Chondrocyte (in vitro differentiated cells): ENCODE measurements around the gene COL18A1. TPM values are rescaled to one million over a fixed set of nuclear protein-coding genes. Genes with fewer than 3 reads are reported as not detected.
"Not testable (repeated sequence)": the region's sequence is repeated elsewhere in the genome, so short reads cannot be mapped to it uniquely, and the experiment has no call there.

Experiments used
- DNase-seq: peaks from one replicate; pipeline ENCODE4 v3.0.0; 2021; ENCODE audit warnings: mixed read lengths, low spot score
- H3K27ac Mint-ChIP-seq: one replicate; pipeline ENCODE4 v1.8.0; 2021; ENCODE audit warnings: mild to moderate bottlenecking, moderate library complexity, mixed read lengths; ENCODE audit not compliant: unreplicated experiment
- H3K27me3 Mint-ChIP-seq: 2 replicates; pipeline ENCODE4 v1.8.0; 2021; ENCODE audit warnings: low read depth, mixed read lengths
- H3K36me3 Mint-ChIP-seq: 2 replicates; pipeline ENCODE4 v1.8.0; 2021; ENCODE audit warnings: low read depth, mixed read lengths
- H3K4me1 Mint-ChIP-seq: 2 replicates; pipeline ENCODE4 v1.8.0; 2021; ENCODE audit warnings: low read depth, mild to moderate bottlenecking, mixed read lengths
- H3K4me3 Mint-ChIP-seq: one replicate; pipeline ENCODE4 v1.8.0; 2021; ENCODE audit warnings: mild to moderate bottlenecking, moderate library complexity, mixed read lengths; ENCODE audit not compliant: unreplicated experiment
- H3K9me3 Mint-ChIP-seq: 2 replicates; pipeline ENCODE4 v1.8.0; 2021; ENCODE audit warnings: low read depth, mixed read lengths
- total RNA-seq: library from RNA; stranded (reverse); gene quantifications from 3 replicates; pipeline ENCODE4 v1.2.1, GENCODE V29; 2021
- TF ChIP-seq, protein P1 (sequence below): fragments of 200-600 bp; sonication (generic); IDR thresholded peaks from 2 replicates; pipeline ENCODE4 v1.5.0; 2021; ENCODE audit warnings: antibody characterized with exemption, mild to moderate bottlenecking, moderate library complexity

COL18A1 gene
- total RNA-seq, 1 donor from 2014 or later: 616 TPM

DNA sequence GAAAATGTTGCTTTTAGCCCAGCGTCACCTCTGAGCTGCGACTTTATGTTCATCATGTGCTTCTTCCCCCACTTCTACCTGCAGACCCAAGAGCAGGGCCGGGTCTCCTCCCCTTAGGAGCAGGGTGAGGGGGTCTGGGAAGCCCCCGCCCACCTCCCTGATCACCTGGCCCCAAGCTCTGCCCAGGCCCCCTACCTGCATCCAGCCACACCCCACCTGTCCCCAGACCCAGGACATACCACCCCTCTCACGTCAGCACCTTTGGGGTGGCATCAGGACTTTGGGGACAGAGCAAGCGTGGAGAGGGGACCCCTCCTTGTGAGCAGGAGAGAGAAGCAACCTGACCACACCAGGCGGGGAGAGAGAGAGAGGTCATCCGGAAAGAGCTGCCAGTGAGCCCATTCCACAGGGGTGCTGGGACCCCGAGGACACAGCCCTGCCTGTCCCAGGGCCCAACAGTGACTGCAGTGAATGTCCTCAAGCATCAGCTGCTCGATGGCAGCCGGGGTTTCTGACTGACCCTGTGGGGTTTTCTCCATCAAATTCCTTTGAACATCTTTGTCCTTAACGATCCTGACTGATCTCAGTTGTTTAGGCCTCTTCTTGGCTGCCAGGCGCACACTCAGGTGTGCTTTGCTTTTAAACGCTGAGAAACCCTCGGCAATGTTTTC is 42.8 kb upstream of the COL18A1 start:
- peaks cover 61% of the 10 kb centered on the region for H3K4me1 Mint-ChIP-seq
- H3K36me3 Mint-ChIP-seq: no peaks in the 10 kb centered on the region
- no peaks in the 10 kb centered on the region for H3K9me3 Mint-ChIP-seq
- TF ChIP-seq, protein P1, sequence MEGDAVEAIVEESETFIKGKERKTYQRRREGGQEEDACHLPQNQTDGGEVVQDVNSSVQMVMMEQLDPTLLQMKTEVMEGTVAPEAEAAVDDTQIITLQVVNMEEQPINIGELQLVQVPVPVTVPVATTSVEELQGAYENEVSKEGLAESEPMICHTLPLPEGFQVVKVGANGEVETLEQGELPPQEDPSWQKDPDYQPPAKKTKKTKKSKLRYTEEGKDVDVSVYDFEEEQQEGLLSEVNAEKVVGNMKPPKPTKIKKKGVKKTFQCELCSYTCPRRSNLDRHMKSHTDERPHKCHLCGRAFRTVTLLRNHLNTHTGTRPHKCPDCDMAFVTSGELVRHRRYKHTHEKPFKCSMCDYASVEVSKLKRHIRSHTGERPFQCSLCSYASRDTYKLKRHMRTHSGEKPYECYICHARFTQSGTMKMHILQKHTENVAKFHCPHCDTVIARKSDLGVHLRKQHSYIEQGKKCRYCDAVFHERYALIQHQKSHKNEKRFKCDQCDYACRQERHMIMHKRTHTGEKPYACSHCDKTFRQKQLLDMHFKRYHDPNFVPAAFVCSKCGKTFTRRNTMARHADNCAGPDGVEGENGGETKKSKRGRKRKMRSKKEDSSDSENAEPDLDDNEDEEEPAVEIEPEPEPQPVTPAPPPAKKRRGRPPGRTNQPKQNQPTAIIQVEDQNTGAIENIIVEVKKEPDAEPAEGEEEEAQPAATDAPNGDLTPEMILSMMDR: no peak
- no peaks in the 10 kb centered on the region for H3K27me3 Mint-ChIP-seq
- no peak overlapping the region for H3K27ac Mint-ChIP-seq
- no peak overlapping the region for H3K4me3 Mint-ChIP-seq
- peak; percentile 70 for DNase-seq

DNA sequence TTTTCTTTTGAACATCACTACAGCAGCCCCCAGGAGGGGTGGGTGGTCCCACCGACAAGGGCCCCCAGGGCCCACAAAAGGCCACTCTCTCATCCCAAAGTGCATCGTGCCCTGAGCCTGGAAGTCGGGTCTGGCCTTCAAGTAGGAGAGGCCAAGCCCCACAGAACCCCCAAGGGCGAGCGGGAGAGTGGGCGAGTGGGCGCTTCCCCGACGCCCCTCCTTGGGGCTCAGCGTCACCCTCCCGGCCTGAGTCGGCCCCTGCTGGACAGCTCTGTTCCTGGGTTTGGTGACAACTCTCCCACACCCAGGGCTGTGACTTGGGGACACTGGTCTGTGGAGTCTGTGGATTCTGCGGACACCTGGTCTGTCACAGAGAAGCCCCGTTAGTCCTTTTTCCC is 42.2 kb upstream of the COL18A1 start:
- no peak overlapping the region for H3K27ac Mint-ChIP-seq
- TF ChIP-seq, protein P1: no peak
- peaks cover 66% of the 10 kb centered on the region for H3K4me1 Mint-ChIP-seq

DNA sequence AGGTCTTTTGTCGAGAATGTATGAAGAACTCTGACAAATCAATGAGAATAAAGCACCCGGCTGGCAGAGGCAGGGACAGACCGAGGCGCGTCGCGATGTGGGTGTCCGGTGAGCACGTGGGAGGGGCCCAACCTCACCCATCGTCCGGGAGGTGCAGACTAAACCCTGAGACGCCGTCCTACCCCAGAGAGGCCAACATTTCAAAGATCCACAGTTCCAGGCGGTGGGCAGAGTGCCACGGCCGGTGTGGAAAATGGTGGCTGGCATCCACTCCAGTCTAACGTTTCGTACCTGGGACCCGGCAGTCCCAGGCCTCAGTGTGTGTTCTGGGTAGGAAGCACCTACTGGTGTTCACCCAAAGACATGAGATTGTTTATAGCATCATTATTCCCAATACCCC is 41.7 kb upstream of the COL18A1 start:
- peak overlapping the region; percentile 97 for H3K27ac Mint-ChIP-seq
- H3K27me3 Mint-ChIP-seq, H3K36me3 Mint-ChIP-seq, H3K4me3 Mint-ChIP-seq, H3K9me3 Mint-ChIP-seq: not testable (repeated sequence)
- peaks cover 71% of the 10 kb centered on the region for H3K4me1 Mint-ChIP-seq
- DNase-seq: peak; percentile 40

More for the DNA sequence above, 42.2 kb upstream of the COL18A1 start:
- Mint-ChIP-seq H3K36me3 (no peaks in the 10 kb centered on the region), H3K9me3 (no peaks in the 10 kb centered on the region), H3K27me3 (no peaks in the 10 kb centered on the region), H3K4me3 (no peak overlapping the region)
- DNase-seq: peak; percentile 75

DNA sequence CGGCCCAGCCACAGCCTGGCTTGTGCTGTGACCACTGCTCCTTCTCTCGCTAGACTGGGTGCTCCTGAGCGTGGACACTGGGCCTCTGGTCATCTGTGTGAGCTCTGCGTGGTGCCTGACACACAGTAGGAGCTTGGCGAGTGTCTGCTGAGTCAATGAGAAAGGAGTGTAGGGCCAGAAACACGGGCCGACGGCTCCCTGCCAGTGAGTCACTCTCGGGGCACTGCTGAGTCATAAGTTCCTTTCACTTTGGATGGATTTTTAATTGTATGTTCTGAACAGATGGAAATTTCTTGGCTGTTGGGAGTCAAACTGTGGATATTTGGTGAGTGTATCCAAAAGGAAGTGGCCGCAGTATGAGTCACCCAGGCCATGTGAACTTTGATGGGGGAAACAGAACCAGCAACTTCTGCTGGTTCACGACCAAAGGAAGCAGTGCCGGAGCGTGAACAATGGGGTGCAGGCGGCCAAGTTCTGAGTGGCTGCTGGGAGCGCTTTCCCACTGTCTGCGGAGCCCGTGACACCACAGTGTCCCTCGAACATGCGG is 41.0 kb upstream of the COL18A1 start:
- no peaks in the 10 kb centered on the region for H3K9me3 Mint-ChIP-seq
- peaks cover 73% of the 10 kb centered on the region for H3K4me1 Mint-ChIP-seq
- TF ChIP-seq, protein P1: no peak
- peak overlapping the region; percentile 97 for H3K27ac Mint-ChIP-seq
- no peaks in the 10 kb centered on the region for H3K27me3 Mint-ChIP-seq
- H3K36me3 Mint-ChIP-seq: no peaks in the 10 kb centered on the region
- DNase-seq: peak; percentile 86
- H3K4me3 Mint-ChIP-seq: peak overlapping the region; percentile 56

DNA sequence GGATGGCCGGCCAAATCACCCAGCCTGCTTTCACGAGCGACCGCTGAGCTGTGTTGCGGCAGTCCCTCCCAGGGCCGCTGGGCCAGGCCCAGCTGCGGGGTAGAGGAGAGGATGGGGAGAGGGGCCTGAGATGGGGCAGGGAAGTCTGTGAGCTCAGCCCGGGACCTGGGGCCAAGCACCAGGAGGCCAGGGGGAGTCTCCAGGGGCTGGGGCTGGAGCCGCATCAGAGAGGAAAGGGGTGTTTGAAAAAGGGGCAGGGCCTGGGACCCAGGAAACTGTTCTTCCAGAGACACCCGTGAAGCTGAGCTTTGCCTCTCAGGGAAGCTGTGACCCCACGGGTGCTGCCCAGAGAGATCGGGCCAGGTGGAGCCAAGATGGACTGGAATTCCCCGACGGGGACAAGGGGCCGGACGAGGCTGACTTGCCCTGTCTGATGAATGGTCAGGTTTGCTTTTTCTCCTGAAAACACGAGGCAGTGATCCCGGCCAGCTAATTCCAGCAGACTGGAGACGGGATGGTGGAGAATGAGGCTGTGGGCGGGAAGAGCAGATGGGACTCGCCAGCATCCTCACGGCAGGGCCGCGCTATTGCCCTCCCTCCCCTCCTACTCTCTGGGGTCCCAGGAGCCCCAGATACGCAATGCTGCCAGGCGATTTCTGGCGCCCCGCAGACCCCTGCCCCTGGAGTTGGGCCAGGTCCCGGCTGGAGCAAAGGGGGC is 40.3 kb upstream of the COL18A1 start:
- peak overlapping the region; percentile 56 for H3K4me3 Mint-ChIP-seq

More for the DNA sequence above, 40.3 kb upstream of the COL18A1 start:
- no peaks in the 10 kb centered on the region for H3K9me3 Mint-ChIP-seq
- peak overlapping the region; percentile 97 for H3K27ac Mint-ChIP-seq
- no peaks in the 10 kb centered on the region for H3K27me3 Mint-ChIP-seq
- DNase-seq: peak; percentile 90
- TF ChIP-seq, protein P1: no peak
- H3K4me1 Mint-ChIP-seq: peaks cover 73% of the 10 kb centered on the region
- no peaks in the 10 kb centered on the region for H3K36me3 Mint-ChIP-seq
